Vagina (tissue), 2 donors: ENCODE measurements around the gene MAVS. TPM values are rescaled to one million over a fixed set of nuclear protein-coding genes. Genes with fewer than 3 reads are reported as not detected.

Experiments used
- DNase-seq, 2 donors: peaks; one replicate each; pipeline ENCODE4 v3.0.0-alpha.2; 2017; ENCODE audit errors: extremely low spot score in 2 of 2
- H3K27ac ChIP-seq: fragments of 200-600 bp; sonication (generic); one replicate; pipeline ENCODE4 v1.5.1; 2019
- H3K27me3 ChIP-seq: fragments of 200-600 bp; sonication (generic); one replicate; pipeline ENCODE4 v1.5.1; 2019
- H3K36me3 ChIP-seq, 2 donors: fragments of 200-600 bp; sonication (generic); one replicate each; pipeline ENCODE4 v1.5.1; 2017 to 2019
- H3K4me1 ChIP-seq: fragments of 200-600 bp; sonication (generic); one replicate; pipeline ENCODE4 v1.5.1; 2019
- H3K4me3 ChIP-seq, 2 donors: fragments of 200-600 bp; sonication (generic); 1 replicate in 1 of 2; 2 replicates in 1 of 2; pipeline ENCODE4 v1.5.1; 2016 to 2019
- H3K9me3 ChIP-seq: fragments of 200-600 bp; sonication (generic); one replicate; pipeline ENCODE4 v1.5.1; 2019
- POLR2A ChIP-seq, 2 donors: fragments of 450-650 bp; IDR thresholded peaks; one replicate each; pipeline ENCODE4 v1.6.1; 2017; ENCODE audit warnings: antibody characterized with exemption in 2 of 2, mild to moderate bottlenecking in 2 of 2, moderate library complexity in 2 of 2
- POLR2AphosphoS5 ChIP-seq, 2 donors: sonication (generic); formaldehyde crosslinking; IDR thresholded peaks; one replicate each; pipeline ENCODE4 v1.9.0; 2017; ENCODE audit warnings: antibody characterized with exemption in 2 of 2, mild to moderate bottlenecking in 2 of 2, low read depth in 1 of 2; ENCODE audit not compliant: insufficient read depth in 1 of 2
- intact Hi-C: fragments of 100-400 bp; cut with DNase I; formaldehyde crosslinking; loops from one replicate; pipeline ENCODE4 v1.15.1; 2023
- total RNA-seq: library from RNA; depleted of rRNA; stranded (reverse); fragments of >200 nt; gene quantifications from one replicate; pipeline ENCODE4 v1.2.3, GENCODE V29; 2016
- TF ChIP-seq, protein P1 (sequence below), 3 experiments: fragments of 450-650 bp in 2 of 3; fragments of 200-600 bp in 1 of 3; sonication (generic) in 1 of 3; IDR thresholded peaks; one replicate each; pipeline ENCODE4 v1.5.1; 2017 to 2019; ENCODE audit warnings: antibody characterized with exemption in 3 of 3, mild to moderate bottlenecking in 2 of 3, moderate library complexity in 2 of 3

MAVS gene
- total RNA-seq, 1 donor from 2014 or later, result 22.1 TPM

DNA sequence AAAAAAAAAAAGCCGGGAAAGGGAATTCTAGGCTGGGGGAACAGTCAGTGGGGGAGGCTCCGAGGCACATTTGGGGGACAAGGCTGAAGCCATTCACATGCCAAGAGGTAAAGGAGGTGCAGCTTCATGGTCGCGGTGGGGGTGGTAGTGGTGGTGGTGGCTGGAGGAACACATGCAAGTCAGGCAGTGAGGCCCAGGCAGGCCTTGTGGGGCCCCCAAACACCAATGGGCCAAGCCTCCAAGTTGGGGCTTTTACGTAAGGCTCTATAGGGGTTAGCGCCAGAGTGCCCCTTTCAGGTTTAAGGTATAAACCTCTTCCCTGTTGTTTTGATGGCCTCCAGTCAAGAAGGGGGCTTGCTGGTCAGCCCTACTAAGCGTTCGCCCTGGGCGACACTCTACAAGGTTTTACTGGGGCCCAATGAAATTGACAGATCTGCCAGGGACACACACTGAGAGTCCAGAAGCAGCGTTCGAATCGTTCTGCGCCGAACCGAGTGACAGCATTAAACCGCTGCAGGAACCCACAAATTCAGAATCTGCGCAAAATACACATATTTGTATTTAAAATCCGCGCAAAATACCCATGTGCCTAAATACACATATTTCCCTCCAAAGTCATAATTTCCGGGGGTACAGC lies 27.1 kb upstream of the MAVS start:
- peaks cover 33% of the 10 kb centered on the region for H3K4me1 ChIP-seq
- peak overlapping the region; percentile 97 for H3K27ac ChIP-seq
- H3K9me3 ChIP-seq, result no peaks in the 10 kb centered on the region
- peak in 1 of 2 donors; percentile 88 for DNase-seq
- TF ChIP-seq, protein P1, sequence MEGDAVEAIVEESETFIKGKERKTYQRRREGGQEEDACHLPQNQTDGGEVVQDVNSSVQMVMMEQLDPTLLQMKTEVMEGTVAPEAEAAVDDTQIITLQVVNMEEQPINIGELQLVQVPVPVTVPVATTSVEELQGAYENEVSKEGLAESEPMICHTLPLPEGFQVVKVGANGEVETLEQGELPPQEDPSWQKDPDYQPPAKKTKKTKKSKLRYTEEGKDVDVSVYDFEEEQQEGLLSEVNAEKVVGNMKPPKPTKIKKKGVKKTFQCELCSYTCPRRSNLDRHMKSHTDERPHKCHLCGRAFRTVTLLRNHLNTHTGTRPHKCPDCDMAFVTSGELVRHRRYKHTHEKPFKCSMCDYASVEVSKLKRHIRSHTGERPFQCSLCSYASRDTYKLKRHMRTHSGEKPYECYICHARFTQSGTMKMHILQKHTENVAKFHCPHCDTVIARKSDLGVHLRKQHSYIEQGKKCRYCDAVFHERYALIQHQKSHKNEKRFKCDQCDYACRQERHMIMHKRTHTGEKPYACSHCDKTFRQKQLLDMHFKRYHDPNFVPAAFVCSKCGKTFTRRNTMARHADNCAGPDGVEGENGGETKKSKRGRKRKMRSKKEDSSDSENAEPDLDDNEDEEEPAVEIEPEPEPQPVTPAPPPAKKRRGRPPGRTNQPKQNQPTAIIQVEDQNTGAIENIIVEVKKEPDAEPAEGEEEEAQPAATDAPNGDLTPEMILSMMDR (IDR thresholded peaks at IDR 0.05), result no peak
- no peak for TF ChIP-seq POLR2AphosphoS5 (IDR thresholded peaks at IDR 0.05; ENCODE audit: insufficient read depth in 1 of 2, low read depth in 1 of 2)
- TF ChIP-seq POLR2A (IDR thresholded peaks at IDR 0.05), result no peak
- H3K4me3 ChIP-seq, result peak overlapping the region; percentile 54 to 87
- intact Hi-C loops, result loop anchor here (2.0 kb wide), 1 partner anchor 33 kb away; the partner anchor contains the start of gene CENPB
- H3K27me3 ChIP-seq, result no peaks in the 10 kb centered on the region
- H3K36me3 ChIP-seq, result peaks cover 0 to 20% of the 10 kb centered on the region in 2 donors

DNA sequence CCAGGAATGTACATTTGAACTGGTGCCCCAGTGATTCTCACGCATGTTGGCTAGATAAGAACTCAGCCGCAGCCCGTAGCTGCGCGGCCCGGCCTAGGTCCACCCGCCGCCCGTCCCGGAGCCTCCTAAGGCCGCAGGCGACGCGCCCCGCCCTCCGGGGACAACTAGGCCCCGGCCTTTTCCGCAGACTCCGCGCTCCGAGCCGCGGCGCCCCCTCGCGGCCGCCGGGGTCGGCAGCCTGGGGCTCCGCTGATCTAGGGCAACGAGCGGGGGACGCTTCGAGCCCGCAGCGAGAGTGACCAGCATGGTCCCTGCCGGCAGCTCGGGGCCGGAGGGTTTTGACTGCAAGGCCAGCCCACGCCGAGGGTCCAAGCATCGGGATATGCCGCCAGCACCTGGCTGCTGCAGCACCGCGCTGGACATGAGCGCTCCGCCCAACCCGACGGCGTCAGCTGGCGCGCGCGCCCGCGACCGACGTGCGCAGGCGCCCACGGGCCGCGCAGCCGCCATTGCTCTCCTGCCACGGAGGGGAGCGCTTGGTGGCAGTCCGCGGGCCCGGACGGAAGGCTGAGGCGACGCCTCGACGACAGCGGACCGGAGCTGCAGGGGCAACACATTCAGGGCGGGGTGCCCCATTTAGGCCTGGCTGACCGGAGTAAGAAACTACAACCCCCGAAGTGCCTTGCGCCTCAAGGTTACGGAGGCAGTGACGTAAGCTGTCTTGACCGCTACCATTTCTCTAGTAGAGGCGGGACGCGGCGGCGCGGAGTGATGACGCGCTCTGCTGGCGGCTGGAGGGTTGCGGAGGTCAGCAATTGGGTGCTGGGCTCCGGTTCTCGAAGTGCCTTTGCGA lies 26.4 kb upstream of the MAVS start, which contains the start of gene AP5S1:
TSS of gene AP5S1 (plus strand) at position 500 of the 853 bp plus-strand sequence. CDS start 1,571 bp downstream, outside the sequence.
- H3K36me3 ChIP-seq, result peaks cover 0 to 21% of the 10 kb centered on the region in 2 donors
- peak within 1 kb of the TSS; percentile 54 to 87 for H3K4me3 ChIP-seq
- H3K9me3 ChIP-seq, result no peaks in the 10 kb centered on the region
- no peaks in the 10 kb centered on the region for H3K27me3 ChIP-seq
- H3K4me1 ChIP-seq, result peaks cover 33% of the 10 kb centered on the region
- peak in 1 of 2 donors; percentile 98 for DNase-seq
- peak within 1 kb of the TSS; percentile 97 for H3K27ac ChIP-seq
- peak in 1 of 2 donors; percentile 38 for TF ChIP-seq POLR2A (IDR thresholded peaks at IDR 0.05)
- peak; percentile 87 to 90 for TF ChIP-seq POLR2AphosphoS5 (IDR thresholded peaks at IDR 0.05; ENCODE audit: insufficient read depth in 1 of 2, low read depth in 1 of 2)
- TF ChIP-seq, protein P1 (IDR thresholded peaks at IDR 0.05), result peak; percentile 99 to 100 (median 100)
- intact Hi-C loops, result no loop called here

DNA sequence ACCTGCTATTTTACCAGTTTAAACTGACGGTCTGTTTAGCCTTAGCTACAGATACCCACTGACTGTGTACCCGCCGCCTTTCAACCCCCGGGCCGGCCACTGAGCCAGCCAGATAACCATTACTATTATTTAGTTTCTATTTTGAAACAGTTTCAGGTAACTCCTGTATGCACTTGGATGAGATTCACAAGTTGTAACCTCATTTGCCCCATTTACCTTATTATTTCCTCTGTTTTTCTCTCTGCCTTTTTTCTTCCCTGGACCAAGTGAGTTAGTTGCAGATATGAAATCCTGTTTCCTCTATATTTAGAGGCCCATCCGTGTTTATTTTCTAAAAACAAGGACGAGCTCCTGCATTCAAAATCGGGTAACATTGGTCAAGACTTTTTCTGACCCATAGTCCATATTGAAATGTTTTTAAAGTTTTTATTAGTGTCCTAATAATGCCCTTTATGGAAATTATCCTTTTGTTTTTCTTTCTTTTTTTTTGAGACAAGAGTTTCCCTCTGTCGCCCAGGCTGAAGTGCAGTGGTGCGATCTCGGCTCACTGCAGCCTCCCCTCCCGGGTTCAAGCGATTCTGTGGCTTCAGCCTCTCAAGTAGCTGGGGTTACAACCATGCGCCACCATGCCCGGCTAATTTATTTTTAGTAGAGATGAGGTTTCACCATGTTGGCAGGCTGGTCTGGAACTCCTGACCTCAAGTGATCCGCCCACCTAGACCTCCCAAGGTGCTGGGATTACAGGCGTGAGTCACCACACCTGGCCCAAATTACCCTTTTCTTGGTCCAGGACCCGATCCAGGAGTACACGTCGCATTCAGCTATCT lies 25.5 kb upstream of the MAVS start:
- Histone ChIP-seq H3K27ac (peak overlapping the region; percentile 97), H3K27me3 (no peaks in the 10 kb centered on the region), H3K4me3 (peak overlapping the region; percentile 54 to 87), H3K36me3 (peaks cover 0 to 21% of the 10 kb centered on the region in 2 donors), H3K9me3 (no peaks in the 10 kb centered on the region), H3K4me1 (peaks cover 33% of the 10 kb centered on the region)
- peak in 1 of 2 donors; percentile 1 for TF ChIP-seq POLR2AphosphoS5 (IDR thresholded peaks at IDR 0.05; ENCODE audit: insufficient read depth in 1 of 2, low read depth in 1 of 2)
- no peak for TF ChIP-seq POLR2A (IDR thresholded peaks at IDR 0.05)
- intact Hi-C loops, result no loop called here
- peak in 1 of 2 donors; percentile 88 for DNase-seq

DNA sequence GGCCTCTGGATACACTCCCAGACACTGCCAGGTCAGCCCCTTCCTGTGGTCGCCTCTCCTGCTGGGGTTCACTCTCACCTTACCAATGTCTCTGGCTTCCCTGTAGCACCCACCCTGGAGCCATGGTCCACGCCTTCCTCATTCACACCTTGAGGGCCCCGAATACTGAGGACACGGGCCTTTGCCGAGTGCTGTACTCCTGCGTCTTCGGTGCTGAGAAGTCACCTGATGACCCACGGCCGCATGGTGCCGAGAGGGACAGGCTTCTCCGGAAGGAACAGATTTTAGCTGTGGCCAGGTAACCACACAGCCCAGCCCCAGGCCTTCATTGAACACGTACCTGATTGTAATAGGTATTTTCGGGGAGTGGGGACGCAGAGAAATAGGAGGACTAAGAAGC lies 24.6 kb upstream of the MAVS start:
- peaks cover 33% of the 10 kb centered on the region for H3K4me1 ChIP-seq
- no peaks in the 10 kb centered on the region for H3K27me3 ChIP-seq
- H3K9me3 ChIP-seq, result no peaks in the 10 kb centered on the region
- no peak overlapping the region for H3K27ac ChIP-seq
- H3K36me3 ChIP-seq, result peaks cover 0 to 21% of the 10 kb centered on the region in 2 donors
- no peak for TF ChIP-seq POLR2A (IDR thresholded peaks at IDR 0.05)
- TF ChIP-seq, protein P1 (IDR thresholded peaks at IDR 0.05), result no peak
- TF ChIP-seq POLR2AphosphoS5 (IDR thresholded peaks at IDR 0.05; ENCODE audit: insufficient read depth in 1 of 2, low read depth in 1 of 2), result no peak
- intact Hi-C loops, result no loop called here
- peak in 1 of 2 donors; percentile 84 for DNase-seq
- H3K4me3 ChIP-seq, result no peak overlapping the region

DNA sequence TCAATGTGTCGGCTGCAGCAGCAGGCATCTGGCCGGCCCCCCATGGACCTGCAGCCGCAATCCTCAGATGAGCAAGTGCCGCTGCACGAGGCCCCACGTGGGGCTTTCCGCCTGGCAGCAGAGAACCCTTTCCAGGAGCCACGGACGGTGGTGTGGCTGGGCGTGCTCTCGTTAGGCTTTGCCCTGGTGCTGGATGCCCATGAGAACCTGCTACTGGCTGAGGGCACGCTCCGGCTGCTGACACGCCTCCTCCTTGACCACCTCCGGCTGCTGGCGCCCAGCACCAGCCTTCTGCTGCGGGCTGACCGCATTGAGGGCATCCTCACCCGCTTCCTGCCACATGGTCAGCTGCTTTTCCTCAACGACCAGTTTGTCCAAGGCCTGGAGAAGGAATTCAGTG lies 22.8 kb upstream of the MAVS start:
- TF ChIP-seq, protein P1 (IDR thresholded peaks at IDR 0.05), result no peak
- TF ChIP-seq POLR2A (IDR thresholded peaks at IDR 0.05) (no peak), POLR2AphosphoS5 (IDR thresholded peaks at IDR 0.05; ENCODE audit: insufficient read depth in 1 of 2, low read depth in 1 of 2) (no peak)
- Histone ChIP-seq H3K27ac (no peak overlapping the region), H3K27me3 (no peaks in the 10 kb centered on the region), H3K36me3 (peaks cover 0 to 21% of the 10 kb centered on the region in 2 donors), H3K4me1 (peaks cover 24% of the 10 kb centered on the region), H3K4me3 (no peak overlapping the region), H3K9me3 (no peaks in the 10 kb centered on the region)
- intact Hi-C loops, result no loop called here
- peak in 1 of 2 donors; percentile 85 for DNase-seq
